GM18498 (cell line): Measurements from ENCODE around the gene PSMD8.

ENCODE experiments used
- ATAC-seq: cut with Tn5 transposase; IDR thresholded peaks from one replicate; pipeline ENCODE4 v1.9.1; 2021; ENCODE audit warnings: mild to moderate bottlenecking, moderate library complexity; ENCODE audit not compliant: unreplicated experiment

PSMD8 gene

DNA sequence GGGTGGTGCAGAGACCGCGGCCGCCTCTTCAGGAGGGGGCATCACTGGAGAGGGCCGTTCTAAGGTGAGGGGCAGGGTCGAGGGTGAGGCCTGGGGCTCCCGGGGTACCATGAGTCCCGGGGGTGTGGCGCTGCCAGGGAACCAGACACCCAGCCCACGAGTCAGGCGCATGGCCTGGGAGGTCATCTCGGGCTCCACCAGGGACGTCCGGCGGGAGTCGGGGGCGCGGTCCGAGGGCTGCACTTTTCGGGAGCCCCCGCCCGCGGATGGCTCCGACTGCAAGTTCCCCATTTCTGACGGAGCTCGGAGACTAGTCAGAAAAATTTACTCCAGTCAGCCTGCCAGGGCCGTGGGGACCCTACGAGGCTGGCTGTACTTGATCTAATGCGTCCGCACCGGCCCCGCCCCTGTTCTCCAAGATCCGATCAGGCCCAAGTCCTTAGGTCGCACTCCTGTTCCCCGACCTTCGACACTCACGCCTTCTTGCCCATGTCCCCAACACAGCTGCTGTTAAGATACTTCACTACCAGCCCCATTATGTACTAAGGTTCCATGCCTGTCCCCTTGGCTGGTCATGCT, 12.7 kb downstream of the PSMD8 start:
- ATAC-seq, result no peak

- peak; percentile 49 for ATAC-seq
Observed at GRCh38 chr19:38387550-38388348, 13.4 kb downstream of the PSMD8 start, which contains the start of gene GGN. Gene GGN, minus strand, starts transcription at chr19:38388034. Its CDS starts 773 bp downstream, at chr19:38387261.

DNA sequence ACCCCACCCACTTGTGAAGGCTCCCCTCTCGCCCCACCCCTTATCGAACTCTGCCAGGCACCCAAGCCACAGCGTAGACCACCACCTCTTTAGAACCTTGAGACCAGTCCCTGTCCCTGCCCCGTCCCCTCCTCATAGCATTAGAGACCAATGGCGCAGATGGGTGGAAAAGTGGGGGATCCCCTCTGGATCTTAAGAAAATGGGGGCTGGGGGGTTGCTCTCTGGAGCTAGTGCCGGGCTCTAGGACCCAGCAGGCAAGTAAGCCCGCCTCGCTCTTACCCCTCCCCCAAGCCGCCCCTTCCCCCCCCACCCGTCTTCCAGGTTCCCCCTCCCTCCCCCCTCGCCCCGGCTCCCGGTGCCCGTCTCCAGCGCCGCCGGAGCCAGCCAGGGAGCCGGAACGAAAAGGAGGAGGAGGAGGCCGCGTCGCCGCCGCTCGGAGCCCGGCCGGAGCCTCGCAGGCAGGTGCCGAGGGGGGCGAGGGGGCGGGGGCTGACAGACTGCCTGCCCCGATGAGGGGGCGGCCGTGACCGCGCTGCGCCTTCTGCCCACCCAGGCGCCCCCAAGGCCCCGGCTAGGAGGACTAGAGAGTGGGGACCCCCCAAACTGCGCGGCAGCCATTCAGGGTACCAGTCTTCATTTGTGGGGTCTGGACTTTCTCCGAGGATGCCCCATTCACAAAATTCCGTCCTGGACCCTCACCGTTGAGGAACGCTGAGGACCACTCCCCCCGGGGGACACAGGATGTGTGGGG, 14.2 kb downstream of the PSMD8 start, which contains the start of gene SPRED3:
TSS of gene SPRED3 (plus strand) at position 349 of the 752 bp plus-strand sequence. CDS start 1,606 bp downstream, outside the sequence.
- ATAC-seq, result no peak

GRCh38 chr19:38389101-38389925, 14.9 kb downstream of the PSMD8 start:
- ATAC-seq, result no peak

- no peak for ATAC-seq
Observed at GRCh38 chr19:38389957-38390924, 15.9 kb downstream of the PSMD8 start.

GRCh38 chr19:38391911-38392464, 17.6 kb downstream of the PSMD8 start:
- no peak for ATAC-seq

- no peak for ATAC-seq
Observed at GRCh38 chr19:38392707-38393308, 18.4 kb downstream of the PSMD8 start.

DNA sequence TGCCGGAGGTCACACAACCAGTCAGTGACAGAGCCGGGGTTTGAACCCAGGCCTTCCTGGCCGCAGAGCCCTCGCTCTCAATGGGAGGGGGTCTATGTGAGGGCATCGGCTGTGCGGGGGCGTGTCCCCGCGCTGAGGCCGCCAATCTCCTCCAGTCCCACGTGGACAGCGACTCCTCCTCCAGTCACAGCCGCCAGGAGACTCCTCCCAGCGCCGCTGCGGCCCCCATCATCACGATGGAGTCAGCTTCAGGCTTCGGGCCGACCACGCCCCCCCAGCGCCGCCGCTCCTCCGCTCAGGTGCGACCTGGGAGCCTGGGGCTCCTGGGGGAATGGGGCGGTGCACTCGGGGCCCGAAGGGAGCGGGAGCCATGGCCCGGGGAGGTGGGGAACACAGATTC, 20.1 kb downstream of the PSMD8 start:
- no peak for ATAC-seq

DNA sequence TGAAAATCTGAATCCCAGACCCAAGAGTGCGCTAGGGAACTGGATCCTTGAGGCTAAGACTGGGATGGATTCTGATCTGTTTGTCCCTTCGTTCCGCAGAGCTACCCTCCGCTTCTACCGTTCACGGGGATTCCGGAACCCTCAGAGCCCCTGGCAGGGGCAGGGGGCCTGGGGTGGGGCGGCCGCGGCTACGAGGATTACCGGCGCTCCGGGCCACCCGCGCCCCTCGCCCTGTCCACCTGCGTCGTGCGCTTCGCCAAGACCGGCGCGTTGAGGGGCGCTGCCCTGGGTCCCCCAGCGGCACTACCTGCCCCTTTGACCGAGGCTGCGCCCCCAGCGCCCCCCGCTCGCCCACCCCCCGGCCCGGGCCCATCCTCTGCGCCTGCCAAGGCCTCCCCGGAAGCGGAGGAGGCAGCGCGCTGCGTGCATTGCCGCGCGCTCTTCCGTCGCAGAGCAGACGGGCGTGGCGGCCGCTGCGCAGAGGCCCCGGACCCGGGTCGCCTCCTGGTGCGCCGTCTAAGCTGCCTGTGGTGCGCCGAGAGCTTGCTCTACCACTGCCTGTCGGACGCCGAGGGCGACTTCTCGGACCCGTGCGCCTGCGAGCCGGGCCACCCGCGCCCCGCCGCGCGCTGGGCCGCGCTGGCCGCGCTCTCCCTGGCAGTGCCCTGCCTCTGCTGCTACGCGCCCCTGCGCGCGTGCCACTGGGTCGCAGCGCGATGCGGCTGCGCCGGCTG, 21.2 kb downstream of the PSMD8 start:
- no peak for ATAC-seq

DNA sequence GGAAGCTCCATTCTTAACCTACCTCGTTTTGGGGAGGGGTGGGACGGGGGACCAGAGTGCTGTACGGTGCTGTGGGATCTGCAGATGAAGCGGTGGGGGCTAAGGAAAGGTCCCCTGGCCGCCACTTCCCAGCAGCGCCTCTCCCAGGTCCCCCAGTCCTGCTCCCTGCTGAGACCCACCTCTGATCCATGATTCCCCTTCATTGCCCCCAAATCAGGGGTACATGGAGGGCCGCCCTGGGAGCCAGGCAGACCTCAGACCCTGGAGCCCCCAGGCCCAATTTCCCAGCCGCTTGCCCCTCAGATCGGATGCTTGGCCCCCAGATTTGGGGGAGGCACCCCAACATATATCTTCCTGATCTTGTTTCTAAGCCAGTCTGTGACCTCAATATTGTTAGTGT, 24.7 kb downstream of the PSMD8 start:
- no peak for ATAC-seq

- no peak for ATAC-seq
Observed at GRCh38 chr19:38399537-38399936, 25.2 kb downstream of the PSMD8 start.

DNA sequence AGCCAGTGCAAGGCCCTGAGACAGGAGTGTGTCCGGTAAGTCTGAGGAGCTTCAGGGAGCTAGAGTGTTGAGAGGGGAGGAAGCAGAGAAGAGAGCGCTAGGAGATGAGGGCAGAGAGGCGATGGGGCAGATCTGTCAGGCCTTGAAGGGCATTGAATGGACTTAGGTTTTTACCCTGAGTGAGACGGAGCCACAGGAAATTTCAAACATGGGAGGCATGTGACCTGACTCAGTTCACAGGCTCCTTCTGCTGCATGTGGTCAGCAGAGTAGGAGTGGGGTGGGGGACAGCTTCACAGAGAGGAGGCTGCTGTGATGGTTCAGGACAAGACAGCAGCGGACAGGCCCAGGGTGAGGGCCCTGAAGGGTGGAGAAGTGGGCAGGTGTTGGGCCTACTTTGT, 26.0 kb downstream of the PSMD8 start:
- no peak for ATAC-seq

GRCh38 chr19:38401148-38401547, 26.8 kb downstream of the PSMD8 start:
- ATAC-seq, result no peak

GRCh38 chr19:38402623-38402966, 28.2 kb downstream of the PSMD8 start:
- ATAC-seq, result no peak

DNA sequence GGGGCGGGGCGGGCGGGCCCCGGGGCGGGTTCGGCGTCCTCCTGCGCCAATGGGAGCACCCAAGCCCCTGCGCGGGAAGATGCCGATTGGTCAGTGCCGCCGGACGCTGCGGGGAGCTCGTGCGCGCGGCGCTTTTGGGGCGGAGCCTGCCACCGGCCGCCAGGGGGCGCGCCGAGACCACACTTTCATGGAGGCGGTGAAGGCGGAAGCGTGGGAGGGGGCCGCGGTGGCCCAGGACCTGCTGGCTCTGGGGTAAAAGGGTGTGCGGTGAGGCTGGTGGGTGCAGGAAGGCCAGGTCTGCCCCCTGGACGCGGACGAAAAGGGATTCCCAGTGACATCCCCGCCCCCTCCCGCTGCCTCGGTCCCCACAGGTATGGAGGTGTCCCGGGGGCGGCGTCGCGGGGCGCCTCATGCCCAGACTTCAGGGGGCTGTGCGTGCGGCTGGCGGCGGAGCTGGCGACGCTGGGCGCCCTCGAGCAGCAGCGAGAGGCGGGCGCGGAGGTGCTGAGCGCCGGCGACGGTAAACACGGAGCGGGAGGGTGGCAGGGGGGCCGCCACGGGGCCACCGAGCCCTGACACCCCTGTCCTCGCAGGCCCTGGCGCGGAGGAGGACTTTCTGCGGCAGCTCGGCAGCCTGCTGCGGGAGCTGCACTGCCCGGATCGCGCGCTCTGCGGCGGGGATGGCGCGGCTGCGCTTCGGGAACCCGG, 28.8 kb downstream of the PSMD8 start, which contains the start of gene FAM98C:
TSS of gene FAM98C (plus strand) at position 127 of the 708 bp plus-strand sequence. CDS start at position 188, 61 bp downstream.
- ATAC-seq, result peak; percentile 95

GRCh38 chr19:38404858-38405257, 30.5 kb downstream of the PSMD8 start:
- no peak for ATAC-seq

GRCh38 chr19:38405276-38405675, 30.9 kb downstream of the PSMD8 start:
- no peak for ATAC-seq
